Thyroid gland (tissue), 4 donors: ENCODE data around the gene PDAP1.

Experiments
- POLR2A ChIP-seq, 2 donors: fragments of 450-650 bp; IDR thresholded peaks; one replicate each; pipeline ENCODE4 v1.6.1; 2017; ENCODE audit warnings: antibody characterized with exemption in 2 of 2, mild to moderate bottlenecking in 2 of 2, moderate library complexity in 1 of 2
- TF ChIP-seq, protein P1 (sequence below), 6 experiments: fragments of 200-600 bp in 3 of 6; fragments of 450-650 bp in 3 of 6; sonication (generic) in 3 of 6; IDR thresholded peaks; one replicate each; pipeline ENCODE4 v1.5.1; 2016 to 2019; ENCODE audit warnings: antibody characterized with exemption in 6 of 6, mild to moderate bottlenecking in 2 of 6, inconsistent platforms in 1 of 6, moderate library complexity in 1 of 6

DNA sequence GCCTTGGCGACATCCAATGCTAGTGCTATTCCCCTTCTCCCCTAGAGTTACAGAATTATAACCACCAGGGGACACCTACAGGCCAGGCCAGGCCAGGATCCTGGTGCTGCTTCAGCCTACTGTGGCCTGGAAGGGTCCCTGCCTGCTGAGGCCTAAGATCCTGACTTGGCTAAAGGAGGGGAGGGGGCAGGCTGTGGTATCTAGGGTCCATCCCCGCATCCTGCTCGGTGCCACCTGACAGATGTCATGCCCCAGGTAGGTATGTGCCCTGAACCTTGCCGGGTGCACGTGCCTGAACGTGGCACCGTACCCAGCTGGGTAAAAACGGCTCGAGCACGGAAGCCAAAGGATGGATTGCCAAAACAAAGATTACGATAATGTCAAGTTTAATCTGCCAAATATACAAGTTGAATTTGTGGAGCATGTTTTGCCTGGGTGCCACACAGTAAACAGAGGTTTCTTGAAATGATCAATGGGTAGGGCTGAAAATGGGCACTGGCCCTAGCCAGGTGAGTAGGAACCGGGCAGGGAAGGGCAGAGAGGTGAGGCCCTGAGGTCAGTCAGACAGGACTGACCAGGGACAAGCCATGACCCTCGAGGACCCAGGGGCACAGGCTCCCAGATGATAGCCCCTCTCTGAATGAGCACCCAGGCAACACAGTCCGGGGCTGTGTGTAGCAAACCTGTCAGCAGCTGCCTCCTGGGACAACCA, 12.6 kb downstream of the PDAP1 start:
- TF ChIP-seq, protein P1, sequence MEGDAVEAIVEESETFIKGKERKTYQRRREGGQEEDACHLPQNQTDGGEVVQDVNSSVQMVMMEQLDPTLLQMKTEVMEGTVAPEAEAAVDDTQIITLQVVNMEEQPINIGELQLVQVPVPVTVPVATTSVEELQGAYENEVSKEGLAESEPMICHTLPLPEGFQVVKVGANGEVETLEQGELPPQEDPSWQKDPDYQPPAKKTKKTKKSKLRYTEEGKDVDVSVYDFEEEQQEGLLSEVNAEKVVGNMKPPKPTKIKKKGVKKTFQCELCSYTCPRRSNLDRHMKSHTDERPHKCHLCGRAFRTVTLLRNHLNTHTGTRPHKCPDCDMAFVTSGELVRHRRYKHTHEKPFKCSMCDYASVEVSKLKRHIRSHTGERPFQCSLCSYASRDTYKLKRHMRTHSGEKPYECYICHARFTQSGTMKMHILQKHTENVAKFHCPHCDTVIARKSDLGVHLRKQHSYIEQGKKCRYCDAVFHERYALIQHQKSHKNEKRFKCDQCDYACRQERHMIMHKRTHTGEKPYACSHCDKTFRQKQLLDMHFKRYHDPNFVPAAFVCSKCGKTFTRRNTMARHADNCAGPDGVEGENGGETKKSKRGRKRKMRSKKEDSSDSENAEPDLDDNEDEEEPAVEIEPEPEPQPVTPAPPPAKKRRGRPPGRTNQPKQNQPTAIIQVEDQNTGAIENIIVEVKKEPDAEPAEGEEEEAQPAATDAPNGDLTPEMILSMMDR (IDR thresholded peaks at IDR 0.05): no peak
- no peak for TF ChIP-seq POLR2A (IDR thresholded peaks at IDR 0.05)
